ENCODE measurements around the gene ATP6V1A. TPM values are rescaled to one million over a fixed set of nuclear protein-coding genes. Genes with fewer than 3 reads are reported as not detected.
"Not testable (repeated sequence)": the region's sequence is repeated elsewhere in the genome, so short reads cannot be mapped to it uniquely, and the experiment has no call there.

ATP6V1A gene
- total RNA-seq, 2 donors from 2014 or later: 70.6 to 78.1 TPM

GRCh38 chr3:113802795-113803455, 56.1 kb downstream of the ATP6V1A start:
- no peak for DNase-seq

GRCh38 chr3:113804661-113805060, 57.8 kb downstream of the ATP6V1A start:
- intact Hi-C loops (cut with DNase I, micrococcal nuclease): no loop called here

More at GRCh38 chr3:113802795-113803455, 56.1 kb downstream of the ATP6V1A start:
- intact Hi-C loops (cut with DNase I, micrococcal nuclease): no loop called here
- no peak for ATAC-seq

DNA sequence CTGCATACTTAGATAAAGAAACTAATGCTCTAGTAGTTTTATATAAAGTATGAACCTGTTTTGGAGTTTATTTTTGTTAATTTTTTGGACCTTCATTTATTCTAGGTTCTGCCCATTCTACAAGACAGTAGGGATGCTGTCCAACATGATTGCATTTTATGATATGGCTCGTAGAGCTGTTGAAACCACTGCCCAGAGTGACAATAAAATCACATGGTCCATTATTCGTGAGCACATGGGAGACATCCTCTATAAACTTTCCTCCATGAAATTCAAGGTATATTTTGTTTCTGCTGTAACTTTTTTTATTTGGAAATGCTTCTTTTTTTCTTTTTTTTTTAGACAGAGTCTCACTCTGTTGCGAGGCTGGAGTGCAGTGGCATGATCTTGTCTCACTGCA, 58.4 kb downstream of the ATP6V1A start:
- DNase-seq (no peak), ATAC-seq (peak; percentile 77)
- intact Hi-C loops (cut with DNase I, micrococcal nuclease): no loop called here

More at GRCh38 chr3:113804661-113805060, 57.8 kb downstream of the ATP6V1A start:
- DNase-seq (no peak), ATAC-seq (peak; percentile 81)

DNA sequence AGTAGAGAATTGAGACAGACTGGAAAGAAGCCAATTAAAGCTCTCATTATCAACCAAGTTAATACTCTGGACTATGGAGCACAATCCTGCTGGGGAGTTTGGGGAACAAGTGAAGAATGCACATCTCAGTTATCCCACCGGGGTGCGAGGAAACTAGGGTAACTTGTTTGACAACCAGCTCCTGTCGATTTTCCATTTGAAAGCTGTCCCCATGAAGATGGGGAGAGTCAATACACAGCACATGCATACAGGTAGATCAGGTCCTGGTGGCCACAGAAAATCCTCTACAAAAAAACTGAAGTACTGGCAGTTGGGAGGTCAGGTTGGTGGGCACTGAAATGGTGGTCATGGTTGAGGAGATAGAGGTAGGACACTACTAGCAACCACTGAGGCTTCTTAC, 66.0 kb downstream of the ATP6V1A start:
- intact Hi-C loops (cut with DNase I, micrococcal nuclease): no loop called here
- ATAC-seq (no peak), DNase-seq (no peak)

- ATAC-seq (no peak), DNase-seq (no peak)
- intact Hi-C loops (cut with DNase I, micrococcal nuclease): no loop called here
Measured at GRCh38 chr3:113819866-113820265, 73.0 kb downstream of the ATP6V1A start.

GRCh38 chr3:113825090-113825489, 78.3 kb downstream of the ATP6V1A start:
- ATAC-seq (no peak), DNase-seq (no peak)
- intact Hi-C loops (cut with DNase I, micrococcal nuclease): no loop called here

- no peak for ATAC-seq
- no peak for DNase-seq
- intact Hi-C loops (cut with DNase I, micrococcal nuclease): no loop called here
Measured at GRCh38 chr3:113828600-113828999, 81.8 kb downstream of the ATP6V1A start.

DNA sequence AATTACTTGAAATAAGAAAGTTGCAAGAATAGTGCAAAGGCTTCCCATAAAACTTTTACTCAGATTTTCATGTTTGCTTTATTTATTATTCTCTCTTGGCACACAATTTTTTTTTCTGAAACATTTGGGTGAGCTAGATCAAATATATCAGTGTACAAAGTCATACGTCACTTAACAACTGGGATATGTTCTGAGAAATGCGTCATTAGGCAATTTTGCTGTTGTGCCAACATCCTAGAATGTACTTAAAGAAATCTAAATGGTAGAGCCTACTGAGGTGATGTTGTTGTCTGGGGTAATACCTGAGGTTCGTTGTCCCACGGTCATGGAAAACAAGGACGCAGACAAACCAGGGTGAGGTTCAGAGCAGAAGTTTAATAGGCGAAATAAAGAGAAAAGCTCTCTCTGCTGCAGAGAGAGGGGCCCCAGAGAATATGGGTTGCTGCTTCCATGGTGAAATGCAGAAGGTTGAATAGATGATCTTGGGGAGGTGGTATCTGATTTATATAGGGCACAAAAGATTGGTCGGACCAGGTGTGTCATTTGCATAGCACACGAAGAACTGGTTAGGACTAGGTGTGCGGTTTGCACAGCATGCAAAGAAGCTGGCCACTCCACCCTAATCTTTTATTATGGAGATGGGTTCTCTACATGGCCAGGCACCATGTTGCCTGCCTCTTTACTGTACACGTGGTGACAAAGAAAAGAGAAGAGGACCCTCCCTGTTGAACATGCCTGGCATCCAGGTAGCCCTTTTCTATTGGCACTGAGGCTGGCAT, 82.9 kb downstream of the ATP6V1A start:
- no peak for ATAC-seq
- intact Hi-C loops (cut with DNase I, micrococcal nuclease): no loop called here
- DNase-seq: no peak

GRCh38 chr3:113831103-113831355, 84.2 kb downstream of the ATP6V1A start:
- DNase-seq (no peak), ATAC-seq (no peak)
- intact Hi-C loops (cut with DNase I, micrococcal nuclease): no loop called here

GRCh38 chr3:113832477-113833164, 85.8 kb downstream of the ATP6V1A start:
- intact Hi-C loops (cut with DNase I, micrococcal nuclease): no loop called here
- ATAC-seq (no peak), DNase-seq (no peak)

DNA sequence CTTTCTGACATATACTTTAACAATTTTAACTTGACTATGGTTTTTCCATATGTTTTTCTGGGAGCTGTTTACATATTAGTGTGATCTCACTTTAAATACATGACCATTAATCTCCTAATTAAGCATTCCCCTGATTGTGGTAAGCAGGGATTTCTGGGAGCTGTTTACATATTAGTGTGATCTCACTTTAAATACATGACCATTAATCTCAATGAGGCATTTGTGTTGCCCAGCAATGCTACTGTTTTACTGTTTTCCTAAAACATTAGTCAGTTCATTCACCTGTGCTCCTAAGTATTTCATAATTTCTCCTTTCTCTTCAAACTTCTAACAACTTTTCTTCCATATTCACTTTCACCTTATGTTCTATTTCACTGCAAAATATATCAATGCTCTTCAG, 88.1 kb downstream of the ATP6V1A start:
- ATAC-seq (no peak), DNase-seq (no peak)

GRCh38 chr3:113838631-113839209, 91.9 kb downstream of the ATP6V1A start, which contains the start of gene GRAMD1C:
TSS of gene GRAMD1C (plus strand) at chr3:113838788. CDS start at chr3:113838910, 122 bp downstream.
- peak; percentile 98 for ATAC-seq
- DNase-seq: peak; percentile 81 to 89
- intact Hi-C loops (cut with DNase I, micrococcal nuclease): no loop called here

More for the DNA sequence above, 88.1 kb downstream of the ATP6V1A start:
- intact Hi-C loops (cut with DNase I, micrococcal nuclease): no loop called here

DNA sequence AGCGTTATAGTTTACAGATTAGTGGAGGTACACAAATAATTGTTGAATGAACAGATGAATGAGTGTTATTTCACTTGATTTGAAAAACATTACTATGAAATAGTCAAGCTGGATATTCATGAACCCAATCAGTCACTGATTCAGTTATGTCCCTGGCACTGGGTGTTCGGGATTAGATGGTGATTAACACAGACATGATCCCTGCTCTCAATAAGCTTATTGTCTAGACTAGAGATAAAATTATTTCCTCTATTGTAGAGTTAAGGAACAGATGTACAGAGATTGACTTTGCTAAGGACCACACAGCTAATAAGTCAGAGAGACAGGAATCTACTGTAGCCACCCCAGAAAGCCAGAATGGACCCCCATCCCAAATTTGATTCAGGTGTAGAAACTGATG, 92.7 kb downstream of the ATP6V1A start:
- ATAC-seq (no peak), DNase-seq (no peak)
- intact Hi-C loops (cut with DNase I, micrococcal nuclease): no loop called here

DNA sequence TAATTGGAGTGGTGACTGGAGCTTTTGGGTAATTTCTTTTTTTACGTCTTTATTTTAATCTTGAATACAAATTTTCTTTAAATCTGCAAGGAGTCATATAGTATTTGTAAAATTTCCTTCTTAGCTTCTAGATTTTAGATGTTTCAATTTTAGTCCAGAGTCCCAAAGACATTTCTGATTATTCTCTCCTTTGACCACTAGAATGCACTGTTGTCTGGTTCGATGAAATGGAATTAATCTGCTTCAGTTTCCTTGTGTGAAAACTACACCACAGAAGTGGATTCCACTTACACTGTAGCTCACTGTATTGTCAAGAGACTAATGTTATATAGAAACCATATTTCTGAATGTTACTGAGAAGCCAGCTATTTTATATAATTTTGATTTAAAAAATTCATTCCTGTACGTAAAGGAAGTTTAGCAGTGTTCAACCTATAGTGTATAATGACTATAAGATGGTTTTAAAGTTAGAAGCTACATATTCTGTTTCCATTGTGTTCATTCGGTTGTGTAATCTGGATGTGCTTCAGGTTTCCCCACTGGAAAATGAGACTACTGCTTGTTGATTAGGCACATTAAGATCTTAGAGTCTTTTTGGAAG, 97.9 kb downstream of the ATP6V1A start:
- ATAC-seq (peak; percentile 58), DNase-seq (no peak)
- intact Hi-C loops (cut with DNase I, micrococcal nuclease): loop anchor here in 1 of 2 donors (10.0 kb wide), 1 partner anchor 110 kb away; no protein-coding TSS in a partner anchor

- intact Hi-C loops (cut with DNase I, micrococcal nuclease): loop anchor here in 1 of 2 donors (10.0 kb wide), 1 partner anchor 112 kb away; no protein-coding TSS in a partner anchor
- no peak for DNase-seq
- ATAC-seq: peak; percentile 84
Measured at GRCh38 chr3:113847247-113847646, 100.4 kb downstream of the ATP6V1A start.

DNA sequence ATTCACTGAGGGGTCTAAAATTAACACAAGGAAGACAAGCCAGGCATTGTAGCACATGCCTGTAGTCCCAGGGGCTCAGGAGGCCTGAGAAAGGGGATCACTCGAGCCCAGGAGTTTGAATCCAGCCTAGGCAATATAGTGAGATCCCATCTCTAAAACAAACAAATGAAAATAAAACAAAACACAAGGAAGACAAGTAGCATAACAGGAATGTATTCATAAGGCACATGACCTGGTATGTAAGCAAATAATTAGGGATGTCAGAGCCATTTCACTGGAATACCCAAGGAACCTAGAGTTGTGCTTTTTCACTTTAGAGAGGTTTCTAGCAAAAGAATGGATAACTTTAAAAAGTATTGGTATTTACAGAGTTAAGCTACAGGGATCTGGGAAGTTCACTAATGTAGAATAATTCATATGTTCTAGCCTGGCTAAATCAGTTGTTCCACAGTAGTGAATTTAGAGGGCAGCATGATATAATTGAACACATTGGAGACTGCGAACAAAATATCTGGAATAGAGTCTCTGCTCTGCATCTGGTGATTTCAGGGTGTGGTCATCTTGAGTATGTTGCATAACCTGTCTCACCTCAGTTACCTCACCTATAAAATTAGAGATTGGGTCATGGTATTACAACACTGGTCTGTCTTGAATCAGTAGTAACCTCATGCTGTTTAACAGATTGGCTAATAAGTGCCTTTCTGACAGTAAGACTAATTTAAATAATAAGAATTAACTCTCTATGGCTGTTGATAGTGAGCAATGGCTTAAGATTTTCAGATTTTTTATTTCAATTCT, 101.0 kb downstream of the ATP6V1A start:
- DNase-seq: no peak
- peak; percentile 94 for ATAC-seq
- intact Hi-C loops (cut with DNase I, micrococcal nuclease): loop anchor here in 1 of 2 donors (10.0 kb wide), 1 partner anchor 113 kb away; no protein-coding TSS in a partner anchor

DNA sequence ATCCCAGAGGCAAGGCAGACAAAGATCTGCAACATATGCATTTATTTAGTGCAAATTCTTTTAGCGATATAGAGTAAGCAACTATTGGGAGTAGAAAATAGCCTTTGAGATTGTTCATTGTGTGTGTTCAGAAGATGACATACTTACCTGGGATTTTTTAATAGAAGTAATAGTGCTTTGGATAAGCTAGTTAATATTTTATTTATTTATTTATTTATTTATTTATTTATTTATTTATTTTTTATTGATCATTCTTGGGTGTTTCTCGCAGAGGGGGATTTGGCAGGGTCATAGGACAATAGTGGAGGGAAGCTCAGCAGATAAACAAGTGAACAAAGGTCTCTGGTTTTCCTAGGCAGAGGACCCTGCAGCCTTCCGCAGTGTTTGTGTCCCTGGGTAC, 102.2 kb downstream of the ATP6V1A start:
- not testable (repeated sequence) for ATAC-seq, DNase-seq
- intact Hi-C loops (cut with DNase I, micrococcal nuclease): loop anchor here in 1 of 2 donors (10.0 kb wide), 1 partner anchor 114 kb away; no protein-coding TSS in a partner anchor

DNA sequence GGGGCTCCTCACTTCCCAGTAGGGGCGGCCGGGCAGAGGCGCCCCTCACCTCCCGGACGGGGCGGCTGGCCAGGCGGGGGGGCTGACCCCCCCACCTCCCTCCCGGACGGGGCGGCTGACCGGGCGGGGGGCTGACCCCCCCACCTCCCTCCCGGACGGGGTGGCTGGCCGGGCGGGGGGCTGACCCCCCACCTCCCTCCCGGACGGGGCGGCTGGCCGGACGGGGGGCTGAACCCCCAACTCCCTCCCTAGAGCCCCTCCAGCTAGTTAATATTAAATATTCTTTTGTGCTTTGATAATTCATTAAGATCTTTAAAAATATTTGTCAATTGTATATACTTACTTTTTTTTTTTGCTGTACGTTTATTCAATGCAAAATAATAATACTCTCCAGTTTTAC, 103.0 kb downstream of the ATP6V1A start:
- ATAC-seq, DNase-seq: not testable (repeated sequence)
- intact Hi-C loops (cut with DNase I, micrococcal nuclease): loop anchor here in 1 of 2 donors (10.0 kb wide), 1 partner anchor 115 kb away; no protein-coding TSS in a partner anchor
